ENCODE results near the gene USP20.
"Not testable (repeated sequence)": the region's sequence is repeated elsewhere in the genome, so short reads cannot be mapped to it uniquely, and the experiment has no call there.

Gene USP20

GRCh38 chr9:129835128-129835859, at the start of gene USP20, which contains the start of gene C9orf78:
Gene USP20, plus strand, starts transcription at chr9:129835458. Its CDS starts 17,098 bp downstream, at chr9:129852556.
Gene C9orf78, minus strand, starts transcription at chr9:129835275. Its CDS starts 54 bp downstream, at chr9:129835221.
- DNase-seq = peak; percentile 85

GRCh38 chr9:129785866-129786265, 49.4 kb upstream of the USP20 start:
- no peak for DNase-seq

GRCh38 chr9:129786481-129786880, 48.8 kb upstream of the USP20 start:
- DNase-seq = no peak

GRCh38 chr9:129794549-129794948, 40.7 kb upstream of the USP20 start:
- DNase-seq = no peak

GRCh38 chr9:129796029-129796428, 39.2 kb upstream of the USP20 start:
- not testable (repeated sequence) for DNase-seq

- DNase-seq = no peak
Observed at GRCh38 chr9:129798973-129799372, 36.3 kb upstream of the USP20 start.

- no peak for DNase-seq
Observed at GRCh38 chr9:129801504-129801903, 33.8 kb upstream of the USP20 start.

- DNase-seq = peak; percentile 74
Observed at GRCh38 chr9:129802833-129803675, 32.2 kb upstream of the USP20 start, which contains the start of gene TOR1B. Gene TOR1B, plus strand, starts transcription at chr9:129803184. Its CDS starts 29 bp downstream, at chr9:129803213.

GRCh38 chr9:129803676-129804060, 31.6 kb upstream of the USP20 start:
- no peak for DNase-seq

GRCh38 chr9:129806061-129806460, 29.2 kb upstream of the USP20 start:
- no peak for DNase-seq

GRCh38 chr9:129809346-129809745, 25.9 kb upstream of the USP20 start:
- no peak for DNase-seq

GRCh38 chr9:129810116-129810515, 25.1 kb upstream of the USP20 start:
- no peak for DNase-seq

- no peak for DNase-seq
Observed at GRCh38 chr9:129810788-129811187, 24.5 kb upstream of the USP20 start.

GRCh38 chr9:129811967-129812363, 23.3 kb upstream of the USP20 start:
- DNase-seq = no peak

- DNase-seq = no peak
Observed at GRCh38 chr9:129812385-129812784, 22.9 kb upstream of the USP20 start.

- DNase-seq = no peak
Observed at GRCh38 chr9:129813661-129814060, 21.6 kb upstream of the USP20 start.

- DNase-seq = no peak
Observed at GRCh38 chr9:129814432-129815223, 20.6 kb upstream of the USP20 start.

GRCh38 chr9:129815278-129815677, 20.0 kb upstream of the USP20 start:
- DNase-seq = no peak

- no peak for DNase-seq
Observed at GRCh38 chr9:129816501-129817435, 18.5 kb upstream of the USP20 start.

- DNase-seq = no peak
Observed at GRCh38 chr9:129822898-129823541, 12.2 kb upstream of the USP20 start.

- DNase-seq = no peak
Observed at GRCh38 chr9:129823542-129823934, 11.7 kb upstream of the USP20 start.

Data from NCI-H1417 treated with DMSO at 0.1 percent for 48 hours (cell line).